ENCODE measurements around the gene YOD1.

DNA sequence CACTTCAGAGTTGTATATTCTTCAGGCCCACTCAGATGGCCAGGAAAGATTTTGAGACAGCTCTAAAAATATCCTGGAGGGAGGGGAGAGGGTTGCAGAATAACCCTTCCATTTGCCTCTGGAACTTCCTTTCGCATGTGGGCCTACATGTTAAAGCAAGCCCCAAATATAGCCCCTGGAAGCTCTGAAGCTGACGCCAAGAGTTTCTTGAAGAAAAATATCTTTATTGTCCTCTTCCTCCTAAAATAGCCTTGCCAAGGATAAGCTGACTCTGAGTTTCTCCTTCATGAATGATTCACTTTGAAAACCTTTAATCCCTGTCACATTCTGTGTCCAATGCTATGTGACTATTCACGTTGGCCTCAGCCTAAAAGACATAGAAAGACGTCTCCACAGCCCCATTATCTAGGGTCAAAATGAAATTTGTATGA is 24.9 kb downstream of the YOD1 start:
- TF ChIP-seq, protein P1, sequence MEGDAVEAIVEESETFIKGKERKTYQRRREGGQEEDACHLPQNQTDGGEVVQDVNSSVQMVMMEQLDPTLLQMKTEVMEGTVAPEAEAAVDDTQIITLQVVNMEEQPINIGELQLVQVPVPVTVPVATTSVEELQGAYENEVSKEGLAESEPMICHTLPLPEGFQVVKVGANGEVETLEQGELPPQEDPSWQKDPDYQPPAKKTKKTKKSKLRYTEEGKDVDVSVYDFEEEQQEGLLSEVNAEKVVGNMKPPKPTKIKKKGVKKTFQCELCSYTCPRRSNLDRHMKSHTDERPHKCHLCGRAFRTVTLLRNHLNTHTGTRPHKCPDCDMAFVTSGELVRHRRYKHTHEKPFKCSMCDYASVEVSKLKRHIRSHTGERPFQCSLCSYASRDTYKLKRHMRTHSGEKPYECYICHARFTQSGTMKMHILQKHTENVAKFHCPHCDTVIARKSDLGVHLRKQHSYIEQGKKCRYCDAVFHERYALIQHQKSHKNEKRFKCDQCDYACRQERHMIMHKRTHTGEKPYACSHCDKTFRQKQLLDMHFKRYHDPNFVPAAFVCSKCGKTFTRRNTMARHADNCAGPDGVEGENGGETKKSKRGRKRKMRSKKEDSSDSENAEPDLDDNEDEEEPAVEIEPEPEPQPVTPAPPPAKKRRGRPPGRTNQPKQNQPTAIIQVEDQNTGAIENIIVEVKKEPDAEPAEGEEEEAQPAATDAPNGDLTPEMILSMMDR (IDR thresholded peaks at IDR 0.05; ENCODE audit: borderline replicate concordance, extremely low read depth, low read length, poor library complexity, severe bottlenecking): no peak
- no peak for TF ChIP-seq EZH2 (IDR thresholded peaks at IDR 0.05; ENCODE audit: borderline replicate concordance, low read depth, low read length, severe bottlenecking)
